HepG2 (cell line): ENCODE measurements around the gene PPP2R5B. TPM values are rescaled to one million over a fixed set of nuclear protein-coding genes. Genes with fewer than 3 reads are reported as not detected.

Experiments used
- BCL6 ChIP-seq: IDR thresholded peaks from 2 replicates; pipeline ENCODE4 v1.6.1; 2016; ENCODE audit warnings: missing genetic modification reagents, missing compliant biosample characterization
- ELF3 ChIP-seq: IDR thresholded peaks from 2 replicates; pipeline ENCODE4 v1.6.1; 2016; ENCODE audit warnings: missing genetic modification reagents, missing compliant biosample characterization
- ETV6 ChIP-seq: sonication (generic); formaldehyde crosslinking; conservative IDR thresholded peaks from 2 replicates; pipeline ENCODE4 v1.4.0; 2020; ENCODE audit warnings: missing genetic modification reagents
- FLYWCH1 ChIP-seq: sonication (generic); formaldehyde crosslinking; IDR thresholded peaks from 2 replicates; pipeline ENCODE4 v1.8.1; 2023; ENCODE audit warnings: mild to moderate bottlenecking, missing genetic modification reagents
- HCFC1 ChIP-seq: fragments of 150-350 bp; IDR thresholded peaks from 2 replicates; pipeline ENCODE4 v1.6.1; 2014; ENCODE audit warnings: low read depth, low read length
- HDAC1 ChIP-seq: sonication (generic); formaldehyde crosslinking; IDR thresholded peaks from 2 replicates; pipeline ENCODE4 v1.5.1; 2020; ENCODE audit warnings: mild to moderate bottlenecking, missing genetic modification reagents
- KAT8 ChIP-seq: IDR thresholded peaks from 2 replicates; pipeline ENCODE4 v1.6.1; 2016; ENCODE audit warnings: missing genetic modification reagents, missing compliant biosample characterization
- KLF9 ChIP-seq: IDR thresholded peaks from 2 replicates; pipeline ENCODE4 v1.6.1; 2016; ENCODE audit warnings: low read depth
- KMT2A ChIP-seq: sonication (generic); formaldehyde crosslinking; IDR thresholded peaks from 2 replicates; pipeline ENCODE4 v1.4.0; 2020; ENCODE audit warnings: missing genetic modification reagents
- POLR2A ChIP-seq, 2 experiments: IDR thresholded peaks; 2 replicates each; pipeline ENCODE4 v1.6.1; 2011; ENCODE audit warnings: low read depth in 2 of 2, low read length in 2 of 2, mild to moderate bottlenecking in 1 of 2, moderate library complexity in 1 of 2; ENCODE audit not compliant: insufficient read depth in 1 of 2
- SP4 ChIP-seq: sonication (generic); formaldehyde crosslinking; IDR thresholded peaks from 2 replicates; pipeline ENCODE4 v1.8.1; 2023; ENCODE audit warnings: mild to moderate bottlenecking, missing genetic modification reagents
- YEATS4 ChIP-seq: sonication (generic); formaldehyde crosslinking; IDR thresholded peaks from 2 replicates; pipeline ENCODE4 v1.4.0; 2020; ENCODE audit warnings: missing genetic modification reagents, borderline replicate concordance
- ZBTB34 ChIP-seq: sonication (generic); formaldehyde crosslinking; IDR thresholded peaks from 2 replicates; pipeline ENCODE4 v1.8.0; 2022; ENCODE audit warnings: mild to moderate bottlenecking, missing genetic modification reagents
- ZNF160 ChIP-seq: sonication (generic); formaldehyde crosslinking; IDR thresholded peaks from 2 replicates; pipeline ENCODE4 v1.8.0; 2022; ENCODE audit warnings: mild to moderate bottlenecking, inconsistent platforms, missing genetic modification reagents
- ZNF557 ChIP-seq: sonication (generic); formaldehyde crosslinking; IDR thresholded peaks from 2 replicates; pipeline ENCODE4 v1.4.0; 2020; ENCODE audit warnings: missing genetic modification reagents
- ZNF564 ChIP-seq: sonication (generic); formaldehyde crosslinking; IDR thresholded peaks from 2 replicates; pipeline ENCODE4 v1.8.1; 2023; ENCODE audit warnings: mild to moderate bottlenecking, missing genetic modification reagents
- ZNF614 ChIP-seq: IDR thresholded peaks from 2 replicates; pipeline ENCODE4 v1.6.1; 2018; ENCODE audit warnings: missing biosample characterization, missing genetic modification reagents, inconsistent platforms, borderline replicate concordance
- ZNF770 ChIP-seq: sonication (generic); formaldehyde crosslinking; IDR thresholded peaks from 2 replicates; pipeline ENCODE4 v1.5.0; 2020; ENCODE audit warnings: mild to moderate bottlenecking, missing genetic modification reagents
- ZNF891 ChIP-seq: sonication (generic); formaldehyde crosslinking; IDR thresholded peaks from 2 replicates; pipeline ENCODE4 v1.5.0; 2020; ENCODE audit warnings: mild to moderate bottlenecking, missing genetic modification reagents
- polyA plus RNA-seq, 8 experiments: library from polyadenylated mRNA; depleted of rRNA in 3 of 8; stranded (reverse) in 7 of 8; unstranded in 1 of 8; fragments of >200 nt; fragmentation: Illumina TruSeq in 4 of 8; extraction: Trizol in 4 of 8; gene quantifications; 2 replicates each; pipeline versions ENCODE4 v1.2.1 to v1.2.3, GENCODE V29; 2011 to 2016; ENCODE audit warnings: low read depth in 4 of 8, missing spikeins in 1 of 8, mixed read lengths in 1 of 8; ENCODE audit not compliant: insufficient read depth in 1 of 8
- total RNA-seq, 5 experiments: library from RNA; depleted of rRNA; stranded (reverse); fragments of >200 nt; fragmentation: Illumina TruSeq; extraction: Trizol; gene quantifications; 2 replicates each; pipeline ENCODE4 v1.2.3, GENCODE V29; 2016; ENCODE audit warnings: low read depth in 1 of 5
- TF ChIP-seq, protein P1 (sequence below), 2 experiments: sonication (generic) in 1 of 2; formaldehyde crosslinking in 1 of 2; IDR thresholded peaks; 2 replicates each; pipeline versions ENCODE4 v1.5.1 to v1.6.1; 2011 to 2020; ENCODE audit warnings: borderline replicate concordance in 1 of 2, low read depth in 1 of 2, low read length in 1 of 2, mild to moderate bottlenecking in 1 of 2, missing genetic modification reagents in 1 of 2, moderate library complexity in 1 of 2
- TF ChIP-seq, protein P2 (sequence below): sonication (generic); formaldehyde crosslinking; conservative IDR thresholded peaks from 2 replicates; pipeline ENCODE4 v1.4.0; 2020; ENCODE audit warnings: mild to moderate bottlenecking, missing genetic modification reagents, moderate library complexity

Gene PPP2R5B
- total and polyA plus RNA-seq, 2 of the 13 experiments (the other 11 are each of a cell fraction or from before 2014, with no cell fraction given) = 2.3 to 8.3 TPM

- TF ChIP-seq FLYWCH1 (CRISPR knock-in tag) = no peak
- peak; percentile 66 to 91 for TF ChIP-seq POLR2A (IDR thresholded peaks at IDR 0.05; ENCODE audit: insufficient read depth in 1 of 2, low read depth in 2 of 2, low read length in 2 of 2)
- TF ChIP-seq HDAC1 (CRISPR knock-in tag) = peak; percentile 25; the same call in 1 of the 2 replicates
- TF ChIP-seq, protein P1, sequence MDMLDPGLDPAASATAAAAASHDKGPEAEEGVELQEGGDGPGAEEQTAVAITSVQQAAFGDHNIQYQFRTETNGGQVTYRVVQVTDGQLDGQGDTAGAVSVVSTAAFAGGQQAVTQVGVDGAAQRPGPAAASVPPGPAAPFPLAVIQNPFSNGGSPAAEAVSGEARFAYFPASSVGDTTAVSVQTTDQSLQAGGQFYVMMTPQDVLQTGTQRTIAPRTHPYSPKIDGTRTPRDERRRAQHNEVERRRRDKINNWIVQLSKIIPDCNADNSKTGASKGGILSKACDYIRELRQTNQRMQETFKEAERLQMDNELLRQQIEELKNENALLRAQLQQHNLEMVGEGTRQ (IDR thresholded peaks at IDR 0.05; ENCODE audit: low read depth, low read length) = no peak
- TF ChIP-seq, protein P1 (CRISPR knock-in tag; IDR thresholded peaks at IDR 0.05; ENCODE audit: borderline replicate concordance) = no peak
- no peak for TF ChIP-seq ZNF770 (CRISPR knock-in tag)
- TF ChIP-seq YEATS4 (CRISPR knock-in tag) = 0 out of 2 replicates have a peak, but pooled peaks have one; percentile 1
- peak; percentile 59; the same call in 1 of the 2 replicates for TF ChIP-seq KLF9 (CRISPR knock-in tag)
- TF ChIP-seq ZNF614 = peak; percentile 73; the same call in 1 of the 2 replicates
- 0 out of 2 replicates have a peak, but pooled peaks have one; percentile 24 for TF ChIP-seq ZNF557 (CRISPR knock-in tag)
- TF ChIP-seq KMT2A (CRISPR knock-in tag) = 0 out of 2 replicates have a peak, but pooled peaks have one; percentile 41
- TF ChIP-seq KAT8 (CRISPR knock-in tag) = 0 out of 2 replicates have a peak, but pooled peaks have one; percentile 32
- TF ChIP-seq ZNF564 (CRISPR knock-in tag) = 0 out of 2 replicates have a peak, but pooled peaks have one; percentile 25
- 0 out of 2 replicates have a peak, but pooled peaks have one; percentile 21 for TF ChIP-seq BCL6
- TF ChIP-seq HCFC1 = no peak
- TF ChIP-seq, protein P2, sequence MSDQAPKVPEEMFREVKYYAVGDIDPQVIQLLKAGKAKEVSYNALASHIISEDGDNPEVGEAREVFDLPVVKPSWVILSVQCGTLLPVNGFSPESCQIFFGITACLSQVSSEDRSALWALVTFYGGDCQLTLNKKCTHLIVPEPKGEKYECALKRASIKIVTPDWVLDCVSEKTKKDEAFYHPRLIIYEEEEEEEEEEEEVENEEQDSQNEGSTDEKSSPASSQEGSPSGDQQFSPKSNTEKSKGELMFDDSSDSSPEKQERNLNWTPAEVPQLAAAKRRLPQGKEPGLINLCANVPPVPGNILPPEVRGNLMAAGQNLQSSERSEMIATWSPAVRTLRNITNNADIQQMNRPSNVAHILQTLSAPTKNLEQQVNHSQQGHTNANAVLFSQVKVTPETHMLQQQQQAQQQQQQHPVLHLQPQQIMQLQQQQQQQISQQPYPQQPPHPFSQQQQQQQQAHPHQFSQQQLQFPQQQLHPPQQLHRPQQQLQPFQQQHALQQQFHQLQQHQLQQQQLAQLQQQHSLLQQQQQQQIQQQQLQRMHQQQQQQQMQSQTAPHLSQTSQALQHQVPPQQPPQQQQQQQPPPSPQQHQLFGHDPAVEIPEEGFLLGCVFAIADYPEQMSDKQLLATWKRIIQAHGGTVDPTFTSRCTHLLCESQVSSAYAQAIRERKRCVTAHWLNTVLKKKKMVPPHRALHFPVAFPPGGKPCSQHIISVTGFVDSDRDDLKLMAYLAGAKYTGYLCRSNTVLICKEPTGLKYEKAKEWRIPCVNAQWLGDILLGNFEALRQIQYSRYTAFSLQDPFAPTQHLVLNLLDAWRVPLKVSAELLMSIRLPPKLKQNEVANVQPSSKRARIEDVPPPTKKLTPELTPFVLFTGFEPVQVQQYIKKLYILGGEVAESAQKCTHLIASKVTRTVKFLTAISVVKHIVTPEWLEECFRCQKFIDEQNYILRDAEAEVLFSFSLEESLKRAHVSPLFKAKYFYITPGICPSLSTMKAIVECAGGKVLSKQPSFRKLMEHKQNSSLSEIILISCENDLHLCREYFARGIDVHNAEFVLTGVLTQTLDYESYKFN (CRISPR knock-in tag) = no peak
- TF ChIP-seq ZNF891 (CRISPR knock-in tag) = peak; percentile 36; the same call in 1 of the 2 replicates
- no peak for TF ChIP-seq ZNF160
- 0 out of 2 replicates have a peak, but pooled peaks have one; percentile 23 for TF ChIP-seq ETV6 (CRISPR knock-in tag)
- TF ChIP-seq ZBTB34 (CRISPR knock-in tag) = 0 out of 2 replicates have a peak, but pooled peaks have one; percentile 29
- TF ChIP-seq ELF3 (CRISPR knock-in tag) = 0 out of 2 replicates have a peak, but pooled peaks have one; percentile 14
- no peak for TF ChIP-seq SP4 (CRISPR knock-in tag)
These were observed 11.0 kb downstream of the PPP2R5B start, which contains the start of gene GPHA2 (continued) for GRCh38 chr11:64935359-64936081.
